GM18907 (cell line): ENCODE measurements around the gene PERM1.
"Not testable (repeated sequence)": the region's sequence is repeated elsewhere in the genome, so short reads cannot be mapped to it uniquely, and the experiment has no call there.

Experiments used
- ATAC-seq: cut with Tn5 transposase; IDR thresholded peaks from one replicate; pipeline ENCODE4 v1.9.1; 2021; ENCODE audit warnings: mild to moderate bottlenecking, moderate library complexity; ENCODE audit not compliant: unreplicated experiment

The PERM1 gene

GRCh38 chr1:997993-998744, 16.3 kb upstream of the PERM1 start:
- ATAC-seq, result no peak

- ATAC-seq, result no peak
These were observed 15.8 kb upstream of the PERM1 start for GRCh38 chr1:997713-997992.

GRCh38 chr1:996851-997712, 15.2 kb upstream of the PERM1 start:
- no peak for ATAC-seq

GRCh38 chr1:995665-996633, 14.1 kb upstream of the PERM1 start:
- ATAC-seq, result no peak

GRCh38 chr1:994546-994945, 12.7 kb upstream of the PERM1 start:
- not testable (repeated sequence) for ATAC-seq

- no peak for ATAC-seq
These were observed 11.6 kb upstream of the PERM1 start for GRCh38 chr1:993379-993995.

- ATAC-seq, result no peak
These were observed 10.5 kb upstream of the PERM1 start for GRCh38 chr1:992362-992761.

- ATAC-seq, result no peak
These were observed 10.0 kb upstream of the PERM1 start for GRCh38 chr1:991895-992294.

GRCh38 chr1:991275-991674, 9.4 kb upstream of the PERM1 start:
- not testable (repeated sequence) for ATAC-seq

- not testable (repeated sequence) for ATAC-seq
These were observed 6.2 kb upstream of the PERM1 start for GRCh38 chr1:988061-988460.

- no peak for ATAC-seq
These were observed 3.2 kb upstream of the PERM1 start for GRCh38 chr1:985126-985525.

GRCh38 chr1:984476-984814, 2.6 kb upstream of the PERM1 start:
- ATAC-seq, result no peak

- ATAC-seq, result no peak
These were observed 2.0 kb upstream of the PERM1 start for GRCh38 chr1:983798-984475.

- no peak for ATAC-seq
These were observed 1.0 kb upstream of the PERM1 start for GRCh38 chr1:982765-983436.

GRCh38 chr1:981491-981954, 370 bp downstream of the PERM1 start:
- no peak for ATAC-seq

GRCh38 chr1:980602-981395, 1.1 kb downstream of the PERM1 start:
- ATAC-seq, result no peak

GRCh38 chr1:980137-980571, 1.7 kb downstream of the PERM1 start:
- ATAC-seq, result no peak

GRCh38 chr1:979744-980072, 2.2 kb downstream of the PERM1 start:
- ATAC-seq, result no peak
